AG04449 (cell line): Measurements from ENCODE around the gene ACRV1.

Experiments
- CTCF ChIA-PET: fragments of 350-600 bp; formaldehyde crosslinking; extraction: SDS; loops from one replicate; lab custom pipeline; 2021; ENCODE audit warnings: antibody characterized with exemption; lab: Yijun Ruan, JAX
- POLR2A ChIA-PET: fragments of 400-600, 350-600 bp; formaldehyde crosslinking; extraction: SDS; loops from one replicate; lab custom pipeline; 2020; ENCODE audit warnings: antibody characterized with exemption, inconsistent platforms; lab: Yijun Ruan, JAX
- DNase-seq: peaks from one replicate; pipeline ENCODE4 v3.0.0-alpha.2; 2010; ENCODE audit warnings: low read depth, low spot score
- H3K4me3 ChIP-seq: 2 replicates; pipeline ENCODE4 v1.5.1; 2011; ENCODE audit warnings: low read depth, mild to moderate bottlenecking, control low read depth, low read length
- TF ChIP-seq, protein P1 (sequence below): IDR thresholded peaks from one replicate; pipeline ENCODE4 v1.5.1; 2011; ENCODE audit warnings: mild to moderate bottlenecking, moderate library complexity, low read length, control low read depth, inconsistent platforms; ENCODE audit not compliant: insufficient read depth; ENCODE audit errors: missing control alignments

The ACRV1 gene

DNA sequence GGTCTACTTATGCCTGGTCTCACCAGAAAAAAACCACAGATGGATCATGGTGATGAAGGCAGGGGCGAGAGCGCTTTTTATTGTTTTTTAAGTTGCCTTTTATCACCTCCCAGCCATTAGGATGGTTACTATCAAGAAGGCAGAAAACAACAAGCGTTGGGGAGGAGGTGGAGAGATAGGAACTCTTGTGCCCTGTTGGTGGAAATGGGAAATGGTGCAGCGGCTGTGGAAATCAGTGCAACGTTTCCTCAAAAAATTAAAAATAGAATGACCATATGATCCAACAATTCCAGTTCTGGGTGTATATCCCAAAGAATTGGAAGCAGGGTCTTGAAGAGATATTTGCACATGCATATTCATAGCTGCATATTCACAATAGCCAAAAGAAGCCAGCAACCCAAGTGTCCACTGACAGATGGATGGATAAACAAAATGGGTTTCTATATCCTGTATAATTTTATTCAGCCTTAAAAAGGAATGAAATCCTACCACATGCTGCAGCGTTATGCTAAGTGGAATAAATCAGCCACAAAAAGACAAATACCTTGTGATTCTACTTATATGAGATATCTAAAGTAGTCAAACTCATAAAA is 20.5 kb upstream of the ACRV1 start:
- DNase-seq: no peak
- no peak overlapping the region for H3K4me3 ChIP-seq
- TF ChIP-seq, protein P1, sequence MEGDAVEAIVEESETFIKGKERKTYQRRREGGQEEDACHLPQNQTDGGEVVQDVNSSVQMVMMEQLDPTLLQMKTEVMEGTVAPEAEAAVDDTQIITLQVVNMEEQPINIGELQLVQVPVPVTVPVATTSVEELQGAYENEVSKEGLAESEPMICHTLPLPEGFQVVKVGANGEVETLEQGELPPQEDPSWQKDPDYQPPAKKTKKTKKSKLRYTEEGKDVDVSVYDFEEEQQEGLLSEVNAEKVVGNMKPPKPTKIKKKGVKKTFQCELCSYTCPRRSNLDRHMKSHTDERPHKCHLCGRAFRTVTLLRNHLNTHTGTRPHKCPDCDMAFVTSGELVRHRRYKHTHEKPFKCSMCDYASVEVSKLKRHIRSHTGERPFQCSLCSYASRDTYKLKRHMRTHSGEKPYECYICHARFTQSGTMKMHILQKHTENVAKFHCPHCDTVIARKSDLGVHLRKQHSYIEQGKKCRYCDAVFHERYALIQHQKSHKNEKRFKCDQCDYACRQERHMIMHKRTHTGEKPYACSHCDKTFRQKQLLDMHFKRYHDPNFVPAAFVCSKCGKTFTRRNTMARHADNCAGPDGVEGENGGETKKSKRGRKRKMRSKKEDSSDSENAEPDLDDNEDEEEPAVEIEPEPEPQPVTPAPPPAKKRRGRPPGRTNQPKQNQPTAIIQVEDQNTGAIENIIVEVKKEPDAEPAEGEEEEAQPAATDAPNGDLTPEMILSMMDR: no peak
- ChIA-PET CTCF (no interaction called here), POLR2A (no interaction called here)

DNA sequence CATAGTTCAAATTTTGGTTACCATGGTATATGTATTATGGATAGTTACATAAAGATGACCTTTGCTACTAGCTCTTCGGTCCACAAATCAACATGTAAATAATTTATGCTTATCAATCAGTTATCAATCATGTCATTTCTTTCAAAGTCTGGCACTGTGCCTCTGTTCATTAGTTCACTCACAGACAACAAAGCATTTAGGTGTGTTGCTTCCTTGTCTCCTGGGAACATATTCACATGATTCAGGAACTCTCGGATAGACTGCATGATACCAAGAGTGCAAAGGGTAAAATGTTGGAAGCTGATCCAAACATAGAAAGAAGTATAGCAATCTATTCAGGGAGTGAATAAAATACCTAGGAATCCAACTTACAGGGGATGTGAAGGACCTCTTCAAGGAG is 14.3 kb upstream of the ACRV1 start:
- ChIA-PET POLR2A (no interaction called here), CTCF (interaction anchor here (1.7 kb wide), 1 partner anchor 15 kb away, joined by 4 read pairs; no protein-coding TSS in a partner anchor)
- TF ChIP-seq, protein P1: no peak

DNA sequence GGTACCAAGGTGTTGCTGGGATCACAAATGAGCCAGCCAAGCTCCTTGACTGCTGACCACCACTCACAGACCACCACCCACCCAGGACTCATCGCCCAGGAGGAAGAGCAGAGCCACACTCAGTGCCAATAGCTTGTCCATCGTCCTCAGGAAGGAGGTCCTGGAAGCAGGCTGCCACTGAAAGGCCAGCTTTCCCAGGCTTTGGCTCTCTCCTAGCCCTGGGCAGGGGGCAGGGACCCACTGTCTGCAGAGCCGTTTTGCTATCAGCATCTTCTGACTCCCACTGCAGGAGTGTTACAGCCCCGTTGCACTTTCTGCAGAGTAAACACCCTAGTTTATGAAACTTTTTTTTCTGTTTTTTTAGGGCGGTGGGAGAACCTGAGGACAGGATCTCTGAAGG is 12.2 kb upstream of the ACRV1 start:
- TF ChIP-seq, protein P1: no peak
- ChIA-PET POLR2A (no interaction called here), CTCF (no interaction called here)
- DNase-seq: no peak
- no peak overlapping the region for H3K4me3 ChIP-seq

More for the DNA sequence above, 14.3 kb upstream of the ACRV1 start:
- no peak overlapping the region for H3K4me3 ChIP-seq
- no peak for DNase-seq

DNA sequence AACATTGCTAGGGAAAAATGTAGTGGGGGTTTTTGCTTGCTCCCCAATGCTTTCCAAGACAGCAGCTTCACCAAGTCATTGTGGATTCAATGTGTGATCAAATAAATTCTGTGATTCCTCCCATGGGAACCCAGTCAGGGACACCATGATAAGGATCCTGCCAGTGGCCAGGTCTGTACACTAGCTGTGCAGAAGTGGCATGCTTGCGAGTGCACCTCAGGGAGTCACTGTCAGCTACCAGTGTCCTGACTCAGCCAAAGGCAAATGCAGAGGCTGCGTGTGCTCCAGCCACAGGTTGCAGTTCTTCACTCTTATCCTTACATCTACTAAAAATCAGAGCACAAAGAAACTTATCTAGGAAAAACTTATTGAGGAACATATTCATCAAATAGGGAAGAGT is 9.4 kb upstream of the ACRV1 start:
- POLR2A ChIA-PET: no interaction called here
- no peak overlapping the region for H3K4me3 ChIP-seq
- CTCF ChIA-PET: interaction anchor here (1.2 kb wide), 1 partner anchor 183 kb away, joined by 3 read pairs; no protein-coding TSS in a partner anchor
- no peak for DNase-seq
- TF ChIP-seq, protein P1: no peak

DNA sequence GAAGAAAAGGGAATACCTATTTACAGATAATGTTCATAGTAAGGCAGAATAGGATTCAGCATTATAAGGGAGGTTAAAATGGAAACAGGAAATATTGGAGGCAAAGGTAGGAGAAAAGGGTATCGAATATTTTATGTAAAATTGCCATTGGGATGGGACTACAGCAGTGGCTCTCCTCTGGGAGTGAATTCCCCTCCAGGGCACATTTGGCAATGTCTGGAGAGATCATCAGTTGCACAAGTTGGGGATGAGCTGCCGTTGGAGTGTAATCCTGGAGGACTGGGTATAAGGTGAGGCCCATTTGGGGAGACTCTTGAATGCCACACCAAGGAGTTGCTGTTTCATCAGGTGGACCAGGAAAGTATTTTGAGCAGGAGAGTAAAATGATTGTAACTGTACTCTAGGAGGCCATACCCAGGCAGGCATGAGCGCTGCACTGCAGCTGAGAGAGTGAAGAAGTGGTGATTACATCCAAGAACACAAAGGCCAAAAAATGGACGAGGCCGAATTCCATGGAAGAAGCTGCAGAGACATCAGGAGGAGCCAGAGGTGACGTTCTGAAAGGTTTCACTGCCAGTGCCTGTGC is 8.7 kb upstream of the ACRV1 start:
- POLR2A ChIA-PET: no interaction called here
- TF ChIP-seq, protein P1: no peak
- no peak overlapping the region for H3K4me3 ChIP-seq
- CTCF ChIA-PET: no interaction called here
- no peak for DNase-seq

DNA sequence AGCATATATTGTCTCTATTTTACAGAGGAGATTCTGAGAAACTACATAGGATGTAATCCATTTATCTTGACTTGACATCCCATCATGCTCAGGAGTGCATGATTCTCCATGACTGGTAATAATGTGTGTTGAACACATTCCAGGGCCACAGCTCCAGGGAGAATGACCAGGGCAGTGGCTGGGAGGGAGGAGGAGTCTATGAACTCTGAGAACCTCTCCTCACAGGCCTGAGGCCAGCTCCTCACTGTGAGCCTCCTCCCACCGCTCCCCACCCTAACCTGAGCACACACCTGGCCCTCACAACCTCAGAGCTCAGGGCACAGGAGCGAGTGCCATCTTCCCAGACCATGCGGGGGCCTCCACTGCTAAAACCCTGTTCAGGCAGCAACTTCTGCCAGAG is 8.0 kb upstream of the ACRV1 start:
- CTCF ChIA-PET: no interaction called here
- POLR2A ChIA-PET: no interaction called here
- TF ChIP-seq, protein P1: no peak
- no peak for DNase-seq
- H3K4me3 ChIP-seq: no peak overlapping the region
